ENCODE measurements around the gene MCRS1. TPM values are rescaled to one million over a fixed set of nuclear protein-coding genes. Genes with fewer than 3 reads are reported as not detected.

Gene MCRS1
- total RNA-seq, 1 donor: 47.5 TPM

GRCh38 chr12:49559011-49559675, 8.8 kb downstream of the MCRS1 start:
- TF ChIP-seq CTCF (IDR thresholded peaks at IDR 0.05; ENCODE audit: insufficient read depth, low read depth, low read length): no peak
- no peak overlapping the region for H3K4me3 ChIP-seq (ENCODE audit: low read depth, low read length)
- DNase-seq (ENCODE audit: low read depth): no peak

- TF ChIP-seq CTCF (IDR thresholded peaks at IDR 0.05; ENCODE audit: insufficient read depth, low read depth, low read length): no peak
- DNase-seq (ENCODE audit: low read depth): no peak
- H3K4me3 ChIP-seq (ENCODE audit: low read depth, low read length): no peak overlapping the region
Observed at GRCh38 chr12:49558526-49558925, 9.4 kb downstream of the MCRS1 start.

GRCh38 chr12:49557917-49558215, 10.1 kb downstream of the MCRS1 start:
- H3K4me3 ChIP-seq (ENCODE audit: low read depth, low read length): no peak overlapping the region
- peak; percentile 11 for TF ChIP-seq CTCF (IDR thresholded peaks at IDR 0.05; ENCODE audit: insufficient read depth, low read depth, low read length)
- no peak for DNase-seq (ENCODE audit: low read depth)

GRCh38 chr12:49557187-49557916, 10.6 kb downstream of the MCRS1 start:
- DNase-seq (ENCODE audit: low read depth): no peak
- no peak overlapping the region for H3K4me3 ChIP-seq (ENCODE audit: low read depth, low read length)

GRCh38 chr12:49556391-49557186, 11.4 kb downstream of the MCRS1 start:
- no peak overlapping the region for H3K4me3 ChIP-seq (ENCODE audit: low read depth, low read length)
- TF ChIP-seq CTCF (IDR thresholded peaks at IDR 0.05; ENCODE audit: insufficient read depth, low read depth, low read length): no peak
- no peak for DNase-seq (ENCODE audit: low read depth)

More at GRCh38 chr12:49557187-49557916, 10.6 kb downstream of the MCRS1 start:
- no peak for TF ChIP-seq CTCF (IDR thresholded peaks at IDR 0.05; ENCODE audit: insufficient read depth, low read depth, low read length)

GRCh38 chr12:49555631-49556390, 12.1 kb downstream of the MCRS1 start:
- no peak for TF ChIP-seq CTCF (IDR thresholded peaks at IDR 0.05; ENCODE audit: insufficient read depth, low read depth, low read length)
- no peak for DNase-seq (ENCODE audit: low read depth)
- H3K4me3 ChIP-seq (ENCODE audit: low read depth, low read length): no peak overlapping the region

Data from fibroblast of villous mesenchyme (primary cell).